ENCODE results near the gene LDB3.

GRCh38 chr10:86671419-86671818, 3.1 kb downstream of the LDB3 start:
- TF ChIP-seq CTCF (IDR thresholded peaks at IDR 0.05; ENCODE audit: low read length) (no peak), EZH2 (IDR thresholded peaks at IDR 0.05; ENCODE audit: borderline replicate concordance, low read length) (no peak)

Data from OCI-LY1 (cell line).